Measurements from ENCODE around the gene TAOK3.
A peak's percentile ranks its signal among the peaks of the same experiment; 100 is the strongest.

The TAOK3 gene

GRCh38 chr12:118175823-118176447 is 196.8 kb downstream of the TAOK3 start:
- TF ChIP-seq, protein P1, sequence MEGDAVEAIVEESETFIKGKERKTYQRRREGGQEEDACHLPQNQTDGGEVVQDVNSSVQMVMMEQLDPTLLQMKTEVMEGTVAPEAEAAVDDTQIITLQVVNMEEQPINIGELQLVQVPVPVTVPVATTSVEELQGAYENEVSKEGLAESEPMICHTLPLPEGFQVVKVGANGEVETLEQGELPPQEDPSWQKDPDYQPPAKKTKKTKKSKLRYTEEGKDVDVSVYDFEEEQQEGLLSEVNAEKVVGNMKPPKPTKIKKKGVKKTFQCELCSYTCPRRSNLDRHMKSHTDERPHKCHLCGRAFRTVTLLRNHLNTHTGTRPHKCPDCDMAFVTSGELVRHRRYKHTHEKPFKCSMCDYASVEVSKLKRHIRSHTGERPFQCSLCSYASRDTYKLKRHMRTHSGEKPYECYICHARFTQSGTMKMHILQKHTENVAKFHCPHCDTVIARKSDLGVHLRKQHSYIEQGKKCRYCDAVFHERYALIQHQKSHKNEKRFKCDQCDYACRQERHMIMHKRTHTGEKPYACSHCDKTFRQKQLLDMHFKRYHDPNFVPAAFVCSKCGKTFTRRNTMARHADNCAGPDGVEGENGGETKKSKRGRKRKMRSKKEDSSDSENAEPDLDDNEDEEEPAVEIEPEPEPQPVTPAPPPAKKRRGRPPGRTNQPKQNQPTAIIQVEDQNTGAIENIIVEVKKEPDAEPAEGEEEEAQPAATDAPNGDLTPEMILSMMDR (conservative IDR thresholded peaks at IDR 0.05; ENCODE audit: low read length), result no peak
- H3K4me3 ChIP-seq (ENCODE audit: low read length), result no peak overlapping the region
- no peak for DNase-seq (ENCODE audit: low read depth)

GRCh38 chr12:118166946-118167345 is 205.8 kb downstream of the TAOK3 start:
- DNase-seq (ENCODE audit: low read depth), result no peak
- TF ChIP-seq, protein P1 (conservative IDR thresholded peaks at IDR 0.05; ENCODE audit: low read length), result no peak
- H3K4me3 ChIP-seq (ENCODE audit: low read length), result no peak overlapping the region

DNA sequence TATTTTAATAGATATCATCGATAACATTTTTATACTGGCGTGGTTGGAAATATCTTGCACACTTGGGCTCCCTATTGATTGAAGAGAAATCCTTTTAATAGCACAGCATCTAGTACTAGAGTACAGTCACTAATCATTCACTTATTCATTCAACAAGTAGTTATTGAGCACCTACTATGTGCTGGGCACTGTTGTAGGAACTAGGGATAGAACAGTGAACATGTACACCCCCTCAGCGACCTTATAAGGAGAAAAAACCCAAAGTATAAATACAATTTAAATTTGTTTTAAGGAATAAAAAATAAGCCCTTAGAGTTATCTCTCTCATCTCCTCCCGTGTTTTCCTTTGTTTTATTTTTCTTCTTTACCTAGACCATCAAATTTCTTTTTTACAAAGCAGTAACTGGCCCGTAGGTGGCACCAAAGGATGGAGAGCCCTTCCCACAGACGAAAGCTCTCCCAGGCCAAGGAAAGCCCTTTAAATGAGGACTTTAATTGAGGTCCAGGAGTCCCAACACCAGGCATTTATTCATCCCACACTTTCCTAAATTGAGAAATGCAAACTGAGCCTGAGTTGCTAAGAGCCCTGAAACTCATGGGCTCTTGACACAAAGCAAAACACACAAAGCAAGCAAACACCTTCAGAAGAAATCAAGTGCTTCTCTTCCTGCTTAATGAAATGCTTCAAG is 207.8 kb downstream of the TAOK3 start:
- TF ChIP-seq, protein P1 (conservative IDR thresholded peaks at IDR 0.05; ENCODE audit: low read length), result peak; percentile 62
- H3K4me3 ChIP-seq (ENCODE audit: low read length), result no peak overlapping the region
- DNase-seq (ENCODE audit: low read depth), result peak; percentile 24

- H3K4me3 ChIP-seq (ENCODE audit: low read length), result no peak overlapping the region
- DNase-seq (ENCODE audit: low read depth), result no peak
- TF ChIP-seq, protein P1 (conservative IDR thresholded peaks at IDR 0.05; ENCODE audit: low read length), result no peak
Observed at GRCh38 chr12:118160536-118160935, 212.2 kb downstream of the TAOK3 start.

- DNase-seq (ENCODE audit: low read depth), result no peak
- TF ChIP-seq, protein P1 (conservative IDR thresholded peaks at IDR 0.05; ENCODE audit: low read length), result no peak
Observed at GRCh38 chr12:118151755-118152154, 221.0 kb downstream of the TAOK3 start.

GRCh38 chr12:118150625-118151024 is 222.1 kb downstream of the TAOK3 start:
- TF ChIP-seq, protein P1 (conservative IDR thresholded peaks at IDR 0.05; ENCODE audit: low read length), result no peak
- no peak for DNase-seq (ENCODE audit: low read depth)
- no peak overlapping the region for H3K4me3 ChIP-seq (ENCODE audit: low read length)

More at GRCh38 chr12:118151755-118152154, 221.0 kb downstream of the TAOK3 start:
- H3K4me3 ChIP-seq (ENCODE audit: low read length), result no peak overlapping the region

GRCh38 chr12:118148287-118148686 is 224.4 kb downstream of the TAOK3 start:
- TF ChIP-seq, protein P1 (conservative IDR thresholded peaks at IDR 0.05; ENCODE audit: low read length), result no peak
- no peak for DNase-seq (ENCODE audit: low read depth)
- no peak overlapping the region for H3K4me3 ChIP-seq (ENCODE audit: low read length)

All from AG10803 (cell line).